Endothelial cell of umbilical vein (primary cell): ENCODE results near the gene PRR5. TPM values are rescaled to one million over a fixed set of nuclear protein-coding genes. Genes with fewer than 3 reads are reported as not detected.

Experiments used
- BruUV-seq: library from RNA; stranded (reverse); fragments of 400-500 nt; replicated peaks from 2 replicates; lab custom pipeline; 2021; lab: Mats Ljungman, UMichigan
- CTCF ChIA-PET: fragments of 300-600, 350-600 bp; sonication (Branson Sonifier 250); formaldehyde crosslinking; loops from one replicate; lab custom pipeline; 2021; ENCODE audit warnings: antibody characterized with exemption, inconsistent platforms; lab: Charles Lee
- POLR2A ChIA-PET: fragments of 300-600, 350-600 bp; sonication (Branson Sonifier 250); formaldehyde crosslinking; loops from one replicate; lab custom pipeline; 2021; ENCODE audit warnings: antibody characterized with exemption, inconsistent platforms; lab: Charles Lee
- DNase-seq: peaks from one replicate; pipeline ENCODE4 v3.0.0-alpha.2; 2011; ENCODE audit warnings: low read depth, low spot score
- FAIRE-seq: peaks from 2 replicates; lab custom pipeline; 2011; peaks lifted over from hg19 to GRCh38; lab: Jason Lieb, UNC
- H2AFZ ChIP-seq: 2 replicates; pipeline ENCODE4 v1.6.0; 2012; ENCODE audit warnings: low read depth, low read length, control low read depth, inconsistent platforms
- H3K27ac ChIP-seq: 2 replicates; pipeline ENCODE4 v1.5.1; 2011; ENCODE audit warnings: low read depth, mild to moderate bottlenecking, control low read depth, low read length, moderate library complexity; ENCODE audit not compliant: insufficient read depth
- H3K27me3 ChIP-seq, 2 experiments: 2 replicates each; pipeline versions ENCODE4 v1.6.0 to v1.6.1; 2011; ENCODE audit warnings: low read length in 2 of 2, mixed read lengths in 1 of 2; ENCODE audit not compliant: control insufficient read depth in 2 of 2, insufficient read depth in 2 of 2
- H3K36me3 ChIP-seq, 2 experiments: 2 replicates in 1 of 2; 3 replicates in 1 of 2; pipeline ENCODE4 v1.5.1; 2011; ENCODE audit warnings: low read length in 2 of 2, mild to moderate bottlenecking in 1 of 2, moderate library complexity in 1 of 2; ENCODE audit not compliant: control insufficient read depth in 2 of 2, insufficient read depth in 2 of 2; ENCODE audit errors: extremely low read depth in 1 of 2
- H3K4me1 ChIP-seq: 3 replicates; pipeline ENCODE4 v1.5.1; 2011; ENCODE audit warnings: mild to moderate bottlenecking, low read length; ENCODE audit not compliant: control insufficient read depth, insufficient read depth; ENCODE audit errors: extremely low read depth
- H3K4me2 ChIP-seq: 2 replicates; pipeline ENCODE4 v1.6.1; 2011; ENCODE audit warnings: low read length, control low read depth, mixed read lengths; ENCODE audit not compliant: insufficient read depth
- H3K4me3 ChIP-seq, 3 experiments: fragments of 200-600 bp in 1 of 3; sonication (generic), shearing (Covaris generic) in 1 of 3; replicated peaks in 1 of 3; 2 replicates each; pipeline ENCODE4 v1.5.1; 2011 to 2016; ENCODE audit warnings: control low read depth in 3 of 3, low read length in 3 of 3, mild to moderate bottlenecking in 2 of 3, inconsistent platforms in 1 of 3, low read depth in 1 of 3, moderate library complexity in 1 of 3; ENCODE audit not compliant: insufficient read depth in 1 of 3
- H3K79me2 ChIP-seq: 2 replicates; pipeline ENCODE4 v1.6.0; 2012; ENCODE audit warnings: low read length, inconsistent platforms; ENCODE audit not compliant: control insufficient read depth, insufficient read depth
- H3K9ac ChIP-seq: replicated peaks from 2 replicates; pipeline ENCODE3; 2011; ENCODE audit warnings: low read length, control low read depth; ENCODE audit not compliant: insufficient read depth; ENCODE audit errors: extremely low read depth
- H3K9me1 ChIP-seq: replicated peaks from 3 replicates; pipeline ENCODE4 v1.6.0; 2011; ENCODE audit warnings: mild to moderate bottlenecking, low read length; ENCODE audit not compliant: control insufficient read depth, insufficient read depth; ENCODE audit errors: extremely low read depth
- H3K9me3 ChIP-seq: replicated peaks from 2 replicates; pipeline ENCODE4 v1.5.1; 2012; ENCODE audit warnings: low read length, inconsistent platforms; ENCODE audit not compliant: control insufficient read depth, insufficient read depth
- H4K20me1 ChIP-seq: replicated peaks from 2 replicates; pipeline ENCODE3; 2011; ENCODE audit warnings: mild to moderate bottlenecking, low read length; ENCODE audit not compliant: control insufficient read depth, insufficient read depth; ENCODE audit errors: extremely low read depth
- FOS ChIP-seq: IDR thresholded peaks from 2 replicates; pipeline ENCODE4 v1.6.1; 2011; ENCODE audit warnings: mild to moderate bottlenecking, low read length, moderate library complexity, borderline replicate concordance; ENCODE audit not compliant: insufficient read depth
- GATA2 ChIP-seq: IDR thresholded peaks from 2 replicates; pipeline ENCODE4 v1.7.0; 2011; ENCODE audit warnings: low read depth, mild to moderate bottlenecking, moderate library complexity, mixed read lengths, low read length; ENCODE audit not compliant: insufficient read length, insufficient read depth
- MAX ChIP-seq: IDR thresholded peaks from 2 replicates; pipeline ENCODE4 v1.6.1; 2011; ENCODE audit not compliant: insufficient read depth, insufficient read length
- MYC ChIP-seq: IDR thresholded peaks from one replicate; pipeline ENCODE4 v1.6.1; 2011; ENCODE audit warnings: mild to moderate bottlenecking, low read depth, low read length
- POLR2A ChIP-seq: IDR thresholded peaks from 2 replicates; pipeline ENCODE4 v1.6.1; 2012; ENCODE audit warnings: low read depth, mild to moderate bottlenecking, control low read depth, low read length
- dilution Hi-C: fragments of 300-500 bp; cut with MboI; formaldehyde crosslinking; loops from one replicate; pipeline ENCODE4 v1.15.0; 2019; ENCODE audit warnings: low sequenced_read_pairs; ENCODE audit not compliant: extremely low pct_ligation_motif_present
- intact Hi-C: fragments of 100-400 bp; cut with micrococcal nuclease; formaldehyde crosslinking; loops from one replicate; pipeline ENCODE4 v1.10.0; 2022
- polyA plus RNA-seq, 4 experiments: library from polyadenylated mRNA; depleted of rRNA in 3 of 4; stranded (reverse) in 3 of 4; unstranded in 1 of 4; fragments of >200 nt; gene quantifications; 2 replicates each; pipeline versions ENCODE4 v1.2.1 to v1.2.3, GENCODE V29; 2011 to 2012; ENCODE audit warnings: missing spikeins in 1 of 4
- total RNA-seq: library from RNA; stranded (reverse); gene quantifications from 2 replicates; pipeline ENCODE4 v1.2.3, GENCODE V29; 2021
- TF ChIP-seq, protein P1 (sequence below), 2 donors: IDR thresholded peaks; 1 replicate in 1 of 2; 2 replicates in 1 of 2; pipeline ENCODE4 v1.5.1; 2011; ENCODE audit warnings: low read length in 2 of 2, mild to moderate bottlenecking in 2 of 2, moderate library complexity in 2 of 2, control low read depth in 1 of 2, inconsistent platforms in 1 of 2, low read depth in 1 of 2; ENCODE audit not compliant: insufficient read depth in 1 of 2; ENCODE audit errors: extremely low read depth in 1 of 2

The PRR5 gene
- total and polyA plus RNA-seq, 2 donors (not counting 3 experiments of a cell fraction or from before 2014, with no cell fraction given): 4.3 to 9.0 TPM

GRCh38 chr22:44734278-44734677 lies 32.3 kb downstream of the PRR5 start:
- Histone ChIP-seq H3K27me3 (no peaks in the 10 kb centered on the region), H3K4me2 (no peak overlapping the region), H2AFZ (no peak overlapping the region), H3K9me3 (no peaks in the 10 kb centered on the region), H3K27ac (no peak overlapping the region), H3K4me1 (no peaks in the 10 kb centered on the region), H3K9ac (no peak overlapping the region), H3K4me3 (no peak overlapping the region), H4K20me1 (no peaks in the 10 kb centered on the region), H3K9me1 (no peaks in the 10 kb centered on the region), H3K36me3 (no peaks in the 10 kb centered on the region), H3K79me2 (no peaks in the 10 kb centered on the region)
- POLR2A ChIA-PET: no interaction called here
- dilution Hi-C loops: no loop called here
- intact Hi-C loops: no loop called here
- FAIRE-seq: no peak
- no TSS peak for BruUV-seq
- no peak for DNase-seq
- TF ChIP-seq POLR2A (no peak), MYC (no peak)
- CTCF ChIA-PET: interaction anchor here (0.7 to 4.3 kb wide), 3 partner anchors 37 to 1679 kb away, joined by 3 to 41 read pairs (median 21); no protein-coding TSS in a partner anchor

GRCh38 chr22:44734801-44735517 lies 33.0 kb downstream of the PRR5 start:
- dilution Hi-C loops: no loop called here
- intact Hi-C loops: no loop called here
- Histone ChIP-seq H3K27ac (no peak overlapping the region), H2AFZ (no peak overlapping the region), H3K27me3 (no peaks in the 10 kb centered on the region), H3K9me3 (no peaks in the 10 kb centered on the region), H3K4me1 (no peaks in the 10 kb centered on the region), H3K36me3 (no peaks in the 10 kb centered on the region), H3K4me3 (no peak overlapping the region), H3K9ac (no peak overlapping the region), H4K20me1 (no peaks in the 10 kb centered on the region), H3K79me2 (no peaks in the 10 kb centered on the region), H3K9me1 (no peaks in the 10 kb centered on the region), H3K4me2 (no peak overlapping the region)
- FAIRE-seq: no peak
- BruUV-seq: no TSS peak
- POLR2A ChIA-PET: no interaction called here
- DNase-seq: no peak
- CTCF ChIA-PET: interaction anchor here (0.6 to 4.3 kb wide), 5 partner anchors 12 to 53 kb away, joined by 3 to 41 read pairs (median 4); no protein-coding TSS in a partner anchor
- TF ChIP-seq MAX (no peak), FOS (no peak), GATA2 (no peak), MYC (no peak)
- TF ChIP-seq, protein P1, sequence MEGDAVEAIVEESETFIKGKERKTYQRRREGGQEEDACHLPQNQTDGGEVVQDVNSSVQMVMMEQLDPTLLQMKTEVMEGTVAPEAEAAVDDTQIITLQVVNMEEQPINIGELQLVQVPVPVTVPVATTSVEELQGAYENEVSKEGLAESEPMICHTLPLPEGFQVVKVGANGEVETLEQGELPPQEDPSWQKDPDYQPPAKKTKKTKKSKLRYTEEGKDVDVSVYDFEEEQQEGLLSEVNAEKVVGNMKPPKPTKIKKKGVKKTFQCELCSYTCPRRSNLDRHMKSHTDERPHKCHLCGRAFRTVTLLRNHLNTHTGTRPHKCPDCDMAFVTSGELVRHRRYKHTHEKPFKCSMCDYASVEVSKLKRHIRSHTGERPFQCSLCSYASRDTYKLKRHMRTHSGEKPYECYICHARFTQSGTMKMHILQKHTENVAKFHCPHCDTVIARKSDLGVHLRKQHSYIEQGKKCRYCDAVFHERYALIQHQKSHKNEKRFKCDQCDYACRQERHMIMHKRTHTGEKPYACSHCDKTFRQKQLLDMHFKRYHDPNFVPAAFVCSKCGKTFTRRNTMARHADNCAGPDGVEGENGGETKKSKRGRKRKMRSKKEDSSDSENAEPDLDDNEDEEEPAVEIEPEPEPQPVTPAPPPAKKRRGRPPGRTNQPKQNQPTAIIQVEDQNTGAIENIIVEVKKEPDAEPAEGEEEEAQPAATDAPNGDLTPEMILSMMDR (IDR thresholded peaks at IDR 0.05; ENCODE audit: extremely low read depth in 1 of 2, insufficient read depth in 1 of 2, low read depth in 1 of 2, low read length in 2 of 2): no peak
